CD14-positive monocyte (primary cell): ENCODE results near the gene RNASE13. TPM values are rescaled to one million over a fixed set of nuclear protein-coding genes. Genes with fewer than 3 reads are reported as not detected.
A peak's percentile ranks its signal among the peaks of the same experiment; 100 is the strongest.

Experiments
- DNase-seq, 3 donors: peaks; one replicate each; pipeline ENCODE4 v3.0.0-alpha.2; 2011 to 2022
- H2AFZ ChIP-seq: 2 replicates; pipeline ENCODE4 v1.6.0; 2012; ENCODE audit warnings: mild to moderate bottlenecking, low read depth, low read length, inconsistent platforms; ENCODE audit not compliant: insufficient read depth, poor library complexity, severe bottlenecking
- H3K27ac ChIP-seq, 2 donors: 1 replicate in 1 of 2; 2 replicates in 1 of 2; pipeline ENCODE4 v1.5.1; 2012 to 2013; ENCODE audit warnings: low read length in 2 of 2, control low read depth in 1 of 2, inconsistent platforms in 1 of 2, low read depth in 1 of 2, mild to moderate bottlenecking in 1 of 2
- H3K27me3 ChIP-seq, 2 donors: one replicate each; pipeline versions ENCODE4 v1.6.0 to v1.6.1; 2011 to 2013; ENCODE audit warnings: low read length in 2 of 2; ENCODE audit not compliant: control insufficient read depth in 2 of 2, insufficient read depth in 2 of 2
- H3K36me3 ChIP-seq, 2 donors: replicated peaks in 1 of 2; 1 replicate in 1 of 2; 2 replicates in 1 of 2; pipeline versions ENCODE4 v1.5.1 to v1.6.1; 2012 to 2013; ENCODE audit warnings: low read length in 2 of 2, control low read depth in 1 of 2, inconsistent platforms in 1 of 2, mild to moderate bottlenecking in 1 of 2; ENCODE audit not compliant: insufficient read depth in 2 of 2, control insufficient read depth in 1 of 2
- H3K4me1 ChIP-seq, 2 donors: 1 replicate in 1 of 2; 2 replicates in 1 of 2; pipeline versions ENCODE4 v1.5.1 to v1.6.1; 2012 to 2013; ENCODE audit warnings: low read length in 2 of 2, control low read depth in 1 of 2, inconsistent platforms in 1 of 2, mild to moderate bottlenecking in 1 of 2, moderate library complexity in 1 of 2; ENCODE audit not compliant: insufficient read depth in 2 of 2, control insufficient read depth in 1 of 2
- H3K4me2 ChIP-seq: replicated peaks from 2 replicates; pipeline ENCODE3; 2012; ENCODE audit warnings: low read length, moderate library complexity, mild to moderate bottlenecking; ENCODE audit not compliant: poor library complexity, severe bottlenecking; ENCODE audit errors: extremely low read depth
- H3K4me3 ChIP-seq, 3 experiments: fragments of 200-600 bp in 1 of 3; sonication (generic) in 1 of 3; replicated peaks in 1 of 3; 1 replicate in 2 of 3; 2 replicates in 1 of 3; pipeline ENCODE4 v1.5.1; 2011 to 2013; ENCODE audit warnings: low read length in 3 of 3, mild to moderate bottlenecking in 3 of 3, control low read depth in 2 of 3, low read depth in 2 of 3, inconsistent platforms in 1 of 3, moderate library complexity in 1 of 3
- H3K79me2 ChIP-seq: 2 replicates; pipeline ENCODE4 v1.6.0; 2012; ENCODE audit warnings: mild to moderate bottlenecking, control low read depth, inconsistent platforms, low read length, moderate library complexity; ENCODE audit not compliant: insufficient read depth
- H3K9ac ChIP-seq: 2 replicates; pipeline ENCODE4 v1.6.0; 2017; ENCODE audit warnings: low read length, mild to moderate bottlenecking; ENCODE audit not compliant: insufficient read depth, poor library complexity, severe bottlenecking
- H3K9me3 ChIP-seq, 2 donors: replicated peaks in 1 of 2; 1 replicate in 1 of 2; 2 replicates in 1 of 2; pipeline versions ENCODE4 v1.5.1 to v1.6.1; 2012 to 2013; ENCODE audit warnings: low read length in 2 of 2, control low read depth in 1 of 2; ENCODE audit not compliant: control insufficient read depth in 1 of 2, insufficient read depth in 1 of 2
- H4K20me1 ChIP-seq: 2 replicates; pipeline ENCODE4 v1.6.0; 2012; ENCODE audit warnings: mild to moderate bottlenecking, low read length, control low read depth, moderate library complexity; ENCODE audit not compliant: insufficient read depth
- H3K27ac Mint-ChIP-seq, 7 donors: one replicate each; pipeline ENCODE4 v1.8.0; 2020; ENCODE audit warnings: mild to moderate bottlenecking in 7 of 7, mixed read lengths in 7 of 7, moderate library complexity in 6 of 7, inconsistent platforms in 2 of 7
- H3K27me3 Mint-ChIP-seq, 3 donors: one replicate each; pipeline ENCODE4 v1.8.0; 2021 to 2022; ENCODE audit warnings: low read depth in 3 of 3, mild to moderate bottlenecking in 3 of 3, mixed read lengths in 3 of 3, moderate library complexity in 3 of 3, inconsistent platforms in 1 of 3
- H3K36me3 Mint-ChIP-seq, 2 donors: one replicate each; pipeline ENCODE4 v1.8.0; 2020; ENCODE audit warnings: mixed read lengths in 2 of 2, inconsistent platforms in 1 of 2, mild to moderate bottlenecking in 1 of 2
- H3K4me1 Mint-ChIP-seq: one replicate; pipeline ENCODE4 v1.8.0; 2020; ENCODE audit warnings: mild to moderate bottlenecking, mixed read lengths
- H3K4me3 Mint-ChIP-seq, 2 donors: one replicate each; pipeline ENCODE4 v1.8.0; 2020; ENCODE audit warnings: mild to moderate bottlenecking in 2 of 2, mixed read lengths in 2 of 2, moderate library complexity in 1 of 2
- H3K9me3 Mint-ChIP-seq, 7 donors: one replicate each; pipeline ENCODE4 v1.8.0; 2020 to 2022; ENCODE audit warnings: mixed read lengths in 7 of 7, mild to moderate bottlenecking in 6 of 7, moderate library complexity in 6 of 7, inconsistent platforms in 2 of 7
- CTCF ChIP-seq: fragments of 200-600 bp; IDR thresholded peaks from one replicate; pipeline ENCODE4 v1.8.0; 2022; ENCODE audit warnings: antibody characterized with exemption, mild to moderate bottlenecking
- WGBS: methylation state at CpG from one replicate; pipeline ENCODE4 v1.1.5; 2013; ENCODE audit warnings: missing lambda C conversion rate; ENCODE audit not compliant: insufficient coverage; 5-methylcytosine and 5-hydroxymethylcytosine counted together
- intact Hi-C, 2 donors: fragments of 100-400 bp; cut with micrococcal nuclease; formaldehyde crosslinking; loops; one replicate each; pipeline versions ENCODE4 v1.15.0 to v1.15.1; 2023
- polyA plus RNA-seq, 3 donors: library from polyadenylated mRNA; depleted of rRNA in 1 of 3; unstranded in 2 of 3; stranded (reverse) in 1 of 3; fragments of 300-500 nt in 2 of 3; fragments of >200 nt in 1 of 3; fragmentation: Illumina TruSeq in 2 of 3; gene quantifications; 1 replicate in 2 of 3; 2 replicates in 1 of 3; pipeline ENCODE4 v1.2.3, GENCODE V29; 2012 to 2021

The RNASE13 gene
- polyA plus RNA-seq, 3 donors = 0.39 TPM; not detected in 2

GRCh38 chr14:21032326-21033132 lies 2.1 kb downstream of the RNASE13 start:
- H3K79me2 ChIP-seq = no peaks in the 10 kb centered on the region
- peaks cover 0 to 15% of the 10 kb centered on the region in 2 donors for H3K4me1 ChIP-seq
- no peaks in the 10 kb centered on the region for H3K27me3 ChIP-seq
- H3K9me3 Mint-ChIP-seq = peaks cover 0 to 2% (median 0%) of the 10 kb centered on the region in 7 donors
- peak overlapping the region in 2 of 7 donors; percentile 23 to 36 for H3K27ac Mint-ChIP-seq
- no peak overlapping the region for H3K4me2 ChIP-seq
- H3K4me3 Mint-ChIP-seq = no peak overlapping the region
- peaks cover 4 to 7% (median 7%) of the 10 kb centered on the region in 3 donors for H3K27me3 Mint-ChIP-seq
- H2AFZ ChIP-seq = no peak overlapping the region
- no peak overlapping the region for H3K4me3 ChIP-seq
- H3K9me3 ChIP-seq = no peaks in the 10 kb centered on the region
- no peaks in the 10 kb centered on the region for H3K36me3 ChIP-seq
- H3K4me1 Mint-ChIP-seq = peaks cover 21% of the 10 kb centered on the region
- peak; percentile 30 to 81 (median 41) for DNase-seq
- intact Hi-C loops = no loop called here
- H3K9ac ChIP-seq = no peak overlapping the region
- no peak for TF ChIP-seq CTCF
- WGBS = no CpG with 5 or more reads among the region's 5 CpGs
- H3K36me3 Mint-ChIP-seq = no peaks in the 10 kb centered on the region
- no peak overlapping the region for H3K27ac ChIP-seq
- H4K20me1 ChIP-seq = no peaks in the 10 kb centered on the region

- H4K20me1 ChIP-seq = no peaks in the 10 kb centered on the region
- Mint-ChIP-seq H3K4me3 (no peak overlapping the region), H3K9me3 (peaks cover 0 to 2% (median 0%) of the 10 kb centered on the region in 7 donors), H3K27ac (no peak overlapping the region), H3K4me1 (peaks cover 17% of the 10 kb centered on the region), H3K36me3 (no peaks in the 10 kb centered on the region), H3K27me3 (peaks cover 20 to 24% (median 21%) of the 10 kb centered on the region in 3 donors)
- H3K4me1 ChIP-seq = peaks cover 2 to 19% of the 10 kb centered on the region in 2 donors
- no peak for TF ChIP-seq CTCF
- no peak overlapping the region for H3K9ac ChIP-seq
- no peak overlapping the region for H3K4me3 ChIP-seq
- intact Hi-C loops = no loop called here
- H3K9me3 ChIP-seq = no peaks in the 10 kb centered on the region
- H3K79me2 ChIP-seq = no peaks in the 10 kb centered on the region
- DNase-seq = no peak
- no peak overlapping the region for H3K27ac ChIP-seq
- 81% methylated on average over 7 of the region's 12 CpGs for WGBS
- no peak overlapping the region for H2AFZ ChIP-seq
- no peaks in the 10 kb centered on the region for H3K36me3 ChIP-seq
- H3K4me2 ChIP-seq = no peak overlapping the region
- H3K27me3 ChIP-seq = peaks cover 5 to 17% of the 10 kb centered on the region in 2 donors
Observed at GRCh38 chr14:21030531-21030930, 4.1 kb downstream of the RNASE13 start.
